Adrenal gland (tissue), 12 donors: ENCODE data around the gene RINL. TPM values are rescaled to one million over a fixed set of nuclear protein-coding genes. Genes with fewer than 3 reads are reported as not detected.

Experiments used
- DNase-seq, 7 donors: peaks; one replicate each; pipeline ENCODE4 v3.0.0-alpha.2; 2019 to 2020
- H3K27ac ChIP-seq, 5 donors: fragments of 200-600 bp; sonication (generic) in 4 of 5; 1 replicate in 3 of 5; 2 replicates in 2 of 5; pipeline versions ENCODE4 v1.5.1 to v1.8.0; 2016 to 2020; ENCODE audit warnings: mild to moderate bottlenecking in 1 of 5
- H3K27me3 ChIP-seq: fragments of 200-600 bp; 2 replicates; pipeline ENCODE4 v1.8.0; 2021
- H3K36me3 ChIP-seq, 2 donors: fragments of 200-600 bp; replicated peaks in 1 of 2; 1 replicate in 1 of 2; 2 replicates in 1 of 2; pipeline versions ENCODE4 v1.5.1 to v1.8.0; 2018 to 2022
- H3K4me1 ChIP-seq, 2 donors: fragments of 200-600 bp; replicated peaks in 1 of 2; 1 replicate in 1 of 2; 2 replicates in 1 of 2; pipeline versions ENCODE4 v1.5.1 to v1.8.0; 2018 to 2021
- H3K4me3 ChIP-seq, 4 donors: fragments of 200-600 bp; sonication (generic) in 3 of 4; one replicate each; pipeline ENCODE4 v1.5.1; 2016 to 2018
- H3K9me3 ChIP-seq, 3 donors: fragments of 200-600 bp; sonication (generic) in 1 of 3; replicated peaks in 1 of 3; 1 replicate in 2 of 3; 2 replicates in 1 of 3; pipeline versions ENCODE4 v1.5.1 to v1.8.0; 2016 to 2021
- POLR2A ChIP-seq, 2 donors: fragments of 450-650 bp; IDR thresholded peaks; one replicate each; pipeline ENCODE4 v1.6.1; 2017; ENCODE audit warnings: antibody characterized with exemption in 2 of 2, mild to moderate bottlenecking in 2 of 2, moderate library complexity in 1 of 2
- WGBS, 4 donors: extraction: QIAGEN DNeasy Blood & Tissue Kit in 2 of 4; methylation state at CpG; one replicate each; pipeline versions ENCODE4 v1.1.5 to v1.1.7; 2013 to 2017; 5-methylcytosine and 5-hydroxymethylcytosine counted together
- intact Hi-C, 2 donors: fragments of 100-400 bp; cut with DNase I; formaldehyde crosslinking; loops; one replicate each; pipeline versions ENCODE4 v1.14.1 to v1.15.0; 2022 to 2023
- polyA plus RNA-seq, 3 donors: library from polyadenylated mRNA; stranded (reverse); fragments of 200-250 nt in 2 of 3; fragments of 350-450 nt in 1 of 3; fragmentation: Illumina TruSeq in 1 of 3; extraction: RNeasy Lipid Tissue Mini Kit (QIAGEN cat#74804) in 1 of 3; gene quantifications; one replicate each; pipeline ENCODE4 v1.2.3, GENCODE V29; 2013 to 2014
- total RNA-seq, 9 donors: library from RNA; depleted of rRNA in 4 of 9; stranded (reverse); fragments of >200 nt in 4 of 9; fragments of 120-200 nt in 1 of 9; fragmentation: NEBNext Ultra II Directional in 1 of 9; extraction: Animal tissue kit (Norgen Biotek cat#: 25700) in 1 of 9; gene quantifications; one replicate each; pipeline versions ENCODE4 v1.1.0 to v1.2.4, GENCODE V29; 2013 to 2023
- TF ChIP-seq, protein P1 (sequence below), 6 experiments: fragments of 450-650 bp in 4 of 6; fragments of 200-600 bp in 2 of 6; sonication (generic) in 1 of 6; IDR thresholded peaks; 1 replicate in 5 of 6; 2 replicates in 1 of 6; pipeline versions ENCODE4 v1.5.1 to v1.8.0; 2016 to 2021; ENCODE audit warnings: antibody characterized with exemption in 6 of 6, mild to moderate bottlenecking in 2 of 6, moderate library complexity in 1 of 6
- donor health status: healthy with polysubstance abuse.
- donor health status: Bipolar disorder and iron deficiency.
- donor health status: DM: yes; HTN: yes; CAD: no.
- donor health status: DM: no; HTN: no; CAD: no.
- donor health status: DM: no; HTN: no; CAD: no.
- donor health status: DM: yes; HTN: yes; CAD: no.

Gene RINL
- total and polyA plus RNA-seq, 12 donors: 0.54 to 24.1 (median 4.9) TPM

DNA sequence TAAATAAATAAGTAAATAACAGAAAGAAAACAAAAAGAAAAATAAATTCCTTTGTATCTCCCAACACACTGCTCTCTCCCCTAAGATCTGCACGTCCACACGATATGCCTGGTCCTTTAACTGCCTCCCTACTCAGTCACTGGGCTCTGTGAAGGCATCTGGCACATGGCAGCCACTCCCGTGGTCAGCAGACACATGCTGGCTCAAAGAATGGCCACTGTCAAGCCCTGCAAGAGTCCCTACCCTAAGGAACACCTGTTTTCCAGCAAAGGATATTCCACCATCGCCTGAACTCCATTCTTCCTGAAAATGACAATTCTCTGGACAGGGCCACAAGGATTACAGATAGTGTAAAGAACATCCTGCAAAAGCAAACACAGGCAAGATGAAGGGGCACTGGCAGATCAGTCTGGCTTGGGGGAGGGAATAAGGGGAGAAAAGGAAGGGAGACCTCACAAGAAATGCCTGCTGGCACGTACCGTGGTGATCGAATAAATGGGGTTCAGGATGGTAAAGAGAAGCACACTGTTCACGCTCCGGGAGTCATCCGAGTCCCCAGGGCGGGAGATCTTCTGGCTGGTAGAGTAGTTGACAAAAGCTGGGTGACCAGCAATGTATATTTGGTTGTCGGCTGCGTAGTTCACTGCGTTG, 32.6 kb downstream of the RINL start:
- H3K9me3 ChIP-seq: no peaks in the 10 kb centered on the region
- H3K4me1 ChIP-seq: peaks cover 23 to 61% of the 10 kb centered on the region in 2 donors
- intact Hi-C loops: loop anchor here (5.0 to 10.0 kb wide), 2 partner anchors 111 to 118 kb away; no protein-coding TSS in a partner anchor
- 83 to 89% (median 85%) methylated on average over 14 of the region's 14 CpGs for WGBS, 4 donors
- peak in 1 of 7 donors; percentile 4 for DNase-seq
- no peak overlapping the region for H3K4me3 ChIP-seq
- TF ChIP-seq POLR2A (IDR thresholded peaks at IDR 0.05): no peak
- TF ChIP-seq, protein P1, sequence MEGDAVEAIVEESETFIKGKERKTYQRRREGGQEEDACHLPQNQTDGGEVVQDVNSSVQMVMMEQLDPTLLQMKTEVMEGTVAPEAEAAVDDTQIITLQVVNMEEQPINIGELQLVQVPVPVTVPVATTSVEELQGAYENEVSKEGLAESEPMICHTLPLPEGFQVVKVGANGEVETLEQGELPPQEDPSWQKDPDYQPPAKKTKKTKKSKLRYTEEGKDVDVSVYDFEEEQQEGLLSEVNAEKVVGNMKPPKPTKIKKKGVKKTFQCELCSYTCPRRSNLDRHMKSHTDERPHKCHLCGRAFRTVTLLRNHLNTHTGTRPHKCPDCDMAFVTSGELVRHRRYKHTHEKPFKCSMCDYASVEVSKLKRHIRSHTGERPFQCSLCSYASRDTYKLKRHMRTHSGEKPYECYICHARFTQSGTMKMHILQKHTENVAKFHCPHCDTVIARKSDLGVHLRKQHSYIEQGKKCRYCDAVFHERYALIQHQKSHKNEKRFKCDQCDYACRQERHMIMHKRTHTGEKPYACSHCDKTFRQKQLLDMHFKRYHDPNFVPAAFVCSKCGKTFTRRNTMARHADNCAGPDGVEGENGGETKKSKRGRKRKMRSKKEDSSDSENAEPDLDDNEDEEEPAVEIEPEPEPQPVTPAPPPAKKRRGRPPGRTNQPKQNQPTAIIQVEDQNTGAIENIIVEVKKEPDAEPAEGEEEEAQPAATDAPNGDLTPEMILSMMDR (IDR thresholded peaks at IDR 0.05): no peak
- peak overlapping the region in 1 of 5 donors; percentile 27 for H3K27ac ChIP-seq
- no peaks in the 10 kb centered on the region for H3K27me3 ChIP-seq
- peaks cover 0 to 69% of the 10 kb centered on the region in 2 donors for H3K36me3 ChIP-seq

DNA sequence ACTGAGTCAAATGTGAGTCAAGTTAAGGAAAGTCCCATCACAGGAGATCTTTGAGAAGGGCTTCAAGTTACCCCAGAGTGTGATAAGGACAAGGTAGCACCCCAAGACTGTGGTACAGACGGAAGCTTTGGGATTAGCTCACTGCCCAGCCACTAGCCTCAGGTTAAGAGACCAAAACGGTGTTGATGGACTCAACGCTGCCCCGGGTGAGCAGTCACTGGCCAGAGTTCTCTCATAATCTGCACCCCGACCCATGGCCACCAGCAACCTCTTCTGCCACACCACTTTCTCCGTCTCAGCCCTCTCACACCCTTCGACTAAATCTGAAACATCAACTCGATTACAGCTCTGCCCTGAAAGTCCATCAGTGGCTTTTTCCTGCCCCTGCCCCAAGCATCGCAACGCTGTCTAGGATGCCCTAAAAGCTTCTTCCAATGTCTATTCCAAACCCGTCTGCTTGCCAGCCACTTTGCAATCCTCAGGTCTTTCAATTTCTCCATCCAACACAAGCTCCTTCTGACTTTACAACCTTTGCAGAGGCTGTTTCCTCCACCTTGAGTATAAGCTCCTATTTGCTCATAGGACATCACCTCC, 33.9 kb downstream of the RINL start:
- WGBS, 4 donors: 80 to 89% (median 82%) methylated on average over 8 to 11 of the region's 11 CpGs
- Histone ChIP-seq H3K9me3 (no peaks in the 10 kb centered on the region), H3K4me3 (no peak overlapping the region), H3K4me1 (peaks cover 34 to 72% of the 10 kb centered on the region in 2 donors), H3K27me3 (no peaks in the 10 kb centered on the region), H3K27ac (peak overlapping the region in 2 of 5 donors; percentile 30 to 49), H3K36me3 (peaks cover 0 to 83% of the 10 kb centered on the region in 2 donors)
- intact Hi-C loops: loop anchor here in 1 of 2 donors (10.0 kb wide), 1 partner anchor 109 kb away; no protein-coding TSS in a partner anchor
- TF ChIP-seq, protein P1 (IDR thresholded peaks at IDR 0.05): no peak
- TF ChIP-seq POLR2A (IDR thresholded peaks at IDR 0.05): no peak
- no peak for DNase-seq

- no peaks in the 10 kb centered on the region for H3K9me3 ChIP-seq
- WGBS, 4 donors: 93 to 100% (median 97%) methylated on average over 2 to 9 of the region's 9 CpGs
- H3K27ac ChIP-seq: peak overlapping the region in 2 of 5 donors; percentile 26 to 30
- no peaks in the 10 kb centered on the region for H3K27me3 ChIP-seq
- H3K4me1 ChIP-seq: peaks cover 33 to 74% of the 10 kb centered on the region in 2 donors
- intact Hi-C loops: loop anchor here in 1 of 2 donors (10.0 kb wide), 1 partner anchor 108 kb away; no protein-coding TSS in a partner anchor
- TF ChIP-seq, protein P1 (IDR thresholded peaks at IDR 0.05): no peak
- no peak for TF ChIP-seq POLR2A (IDR thresholded peaks at IDR 0.05)
- no peak for DNase-seq
- no peak overlapping the region for H3K4me3 ChIP-seq
- H3K36me3 ChIP-seq: peaks cover 0 to 92% of the 10 kb centered on the region in 2 donors
These were observed 34.8 kb downstream of the RINL start for GRCh38 chr19:38843175-38843758.
